Astrocyte (in vitro differentiated cells and primary cell): Measurements from ENCODE around the gene MRPL20. TPM values are rescaled to one million over a fixed set of nuclear protein-coding genes. Genes with fewer than 3 reads are reported as not detected.

Experiments used
- DNase-seq: peaks from one replicate; pipeline ENCODE4 v3.0.0-alpha.2; 2010; ENCODE audit warnings: low read depth
- FAIRE-seq: peaks from 2 replicates; lab custom pipeline; 2011; peaks lifted over from hg19 to GRCh38; lab: Jason Lieb, UNC
- H2AFZ ChIP-seq: 2 replicates; pipeline ENCODE4 v1.6.0; 2012; ENCODE audit warnings: low read depth, low read length, inconsistent platforms
- H3K27ac ChIP-seq: 2 replicates; pipeline ENCODE4 v1.5.1; 2011; ENCODE audit warnings: low read depth, low read length, inconsistent platforms
- H3K27me3 ChIP-seq: 2 replicates; pipeline ENCODE4 v1.6.0; 2011; ENCODE audit warnings: low read length, inconsistent platforms; ENCODE audit not compliant: insufficient read depth
- H3K36me3 ChIP-seq: 2 replicates; pipeline ENCODE4 v1.5.1; 2011; ENCODE audit warnings: low read length, inconsistent platforms; ENCODE audit not compliant: insufficient read depth
- H3K4me1 ChIP-seq: 2 replicates; pipeline ENCODE4 v1.5.1; 2011; ENCODE audit warnings: low read length, inconsistent platforms; ENCODE audit not compliant: insufficient read depth
- H3K4me2 ChIP-seq: 2 replicates; pipeline ENCODE4 v1.6.0; 2012; ENCODE audit warnings: low read length, inconsistent platforms
- H3K4me3 ChIP-seq: 2 replicates; pipeline ENCODE4 v1.5.1; 2011; ENCODE audit warnings: low read depth, mild to moderate bottlenecking, low read length, inconsistent platforms; ENCODE audit not compliant: insufficient read depth
- H3K79me2 ChIP-seq: 2 replicates; pipeline ENCODE4 v1.6.0; 2012; ENCODE audit warnings: mild to moderate bottlenecking, low read length, inconsistent platforms; ENCODE audit not compliant: insufficient read depth
- H3K9ac ChIP-seq: 2 replicates; pipeline ENCODE4 v1.6.0; 2012; ENCODE audit warnings: mild to moderate bottlenecking, low read length, inconsistent platforms
- H3K9me3 ChIP-seq: 2 replicates; pipeline ENCODE4 v1.5.1; 2012; ENCODE audit warnings: low read depth, mild to moderate bottlenecking, low read length, inconsistent platforms; ENCODE audit not compliant: insufficient read depth
- H4K20me1 ChIP-seq: 2 replicates; pipeline ENCODE4 v1.6.0; 2012; ENCODE audit warnings: low read length, inconsistent platforms; ENCODE audit not compliant: insufficient read depth
- H3K27ac Mint-ChIP-seq: one replicate; pipeline ENCODE4 v1.8.0; 2021; ENCODE audit warnings: mild to moderate bottlenecking, mixed read lengths; ENCODE audit not compliant: unreplicated experiment
- H3K27me3 Mint-ChIP-seq: one replicate; pipeline ENCODE4 v1.8.0; 2021; ENCODE audit warnings: low read depth, mixed read lengths; ENCODE audit not compliant: unreplicated experiment
- H3K36me3 Mint-ChIP-seq: one replicate; pipeline ENCODE4 v1.8.0; 2021; ENCODE audit warnings: low read depth, mixed read lengths; ENCODE audit not compliant: unreplicated experiment
- H3K4me1 Mint-ChIP-seq: one replicate; pipeline ENCODE4 v1.8.0; 2021; ENCODE audit warnings: low read depth, mixed read lengths; ENCODE audit not compliant: unreplicated experiment
- H3K4me3 Mint-ChIP-seq: one replicate; pipeline ENCODE4 v1.8.0; 2021; ENCODE audit warnings: mild to moderate bottlenecking, moderate library complexity, mixed read lengths; ENCODE audit not compliant: unreplicated experiment
- H3K9me3 Mint-ChIP-seq: one replicate; pipeline ENCODE4 v1.8.0; 2021; ENCODE audit warnings: mild to moderate bottlenecking, mixed read lengths; ENCODE audit not compliant: unreplicated experiment
- EZH2 ChIP-seq: IDR thresholded peaks from 2 replicates; pipeline ENCODE4 v1.6.1; 2012; ENCODE audit warnings: mild to moderate bottlenecking, low read length, inconsistent platforms; ENCODE audit not compliant: insufficient read depth
- total RNA-seq: library from RNA; stranded (reverse); gene quantifications from 2 replicates; pipeline ENCODE4 v1.2.1, GENCODE V29; 2021
- TF ChIP-seq, protein P1 (sequence below): IDR thresholded peaks from 2 replicates; pipeline ENCODE4 v1.5.1; 2011; ENCODE audit warnings: low read depth, mild to moderate bottlenecking, inconsistent platforms, low read length, moderate library complexity; ENCODE audit not compliant: insufficient read depth

MRPL20 gene
- total RNA-seq, 1 donor from 2014 or later = 88.5 TPM

- Histone ChIP-seq H3K4me1 (peaks cover 28% of the 10 kb centered on the region), H3K27me3 (no peaks in the 10 kb centered on the region), H3K9me3 (no peaks in the 10 kb centered on the region), H3K9ac (no peak overlapping the region), H3K36me3 (no peaks in the 10 kb centered on the region), H3K27ac (no peak overlapping the region), H3K79me2 (no peaks in the 10 kb centered on the region), H4K20me1 (peaks cover 6% of the 10 kb centered on the region), H3K4me3 (no peak overlapping the region), H2AFZ (no peak overlapping the region), H3K4me2 (no peak overlapping the region)
- H3K4me1 Mint-ChIP-seq = peaks cover 10% of the 10 kb centered on the region
- no peak overlapping the region for H3K27ac Mint-ChIP-seq
- no peaks in the 10 kb centered on the region for H3K27me3 Mint-ChIP-seq
- TF ChIP-seq, protein P1, sequence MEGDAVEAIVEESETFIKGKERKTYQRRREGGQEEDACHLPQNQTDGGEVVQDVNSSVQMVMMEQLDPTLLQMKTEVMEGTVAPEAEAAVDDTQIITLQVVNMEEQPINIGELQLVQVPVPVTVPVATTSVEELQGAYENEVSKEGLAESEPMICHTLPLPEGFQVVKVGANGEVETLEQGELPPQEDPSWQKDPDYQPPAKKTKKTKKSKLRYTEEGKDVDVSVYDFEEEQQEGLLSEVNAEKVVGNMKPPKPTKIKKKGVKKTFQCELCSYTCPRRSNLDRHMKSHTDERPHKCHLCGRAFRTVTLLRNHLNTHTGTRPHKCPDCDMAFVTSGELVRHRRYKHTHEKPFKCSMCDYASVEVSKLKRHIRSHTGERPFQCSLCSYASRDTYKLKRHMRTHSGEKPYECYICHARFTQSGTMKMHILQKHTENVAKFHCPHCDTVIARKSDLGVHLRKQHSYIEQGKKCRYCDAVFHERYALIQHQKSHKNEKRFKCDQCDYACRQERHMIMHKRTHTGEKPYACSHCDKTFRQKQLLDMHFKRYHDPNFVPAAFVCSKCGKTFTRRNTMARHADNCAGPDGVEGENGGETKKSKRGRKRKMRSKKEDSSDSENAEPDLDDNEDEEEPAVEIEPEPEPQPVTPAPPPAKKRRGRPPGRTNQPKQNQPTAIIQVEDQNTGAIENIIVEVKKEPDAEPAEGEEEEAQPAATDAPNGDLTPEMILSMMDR = no peak
- no peak for TF ChIP-seq EZH2
- DNase-seq = no peak
- H3K9me3 Mint-ChIP-seq = no peaks in the 10 kb centered on the region
- FAIRE-seq = no peak
- H3K36me3 Mint-ChIP-seq = no peaks in the 10 kb centered on the region
- no peak overlapping the region for H3K4me3 Mint-ChIP-seq
Observed at GRCh38 chr1:1437033-1437903, 30.2 kb upstream of the MRPL20 start.

- Histone ChIP-seq H3K79me2 (no peaks in the 10 kb centered on the region), H2AFZ (no peak overlapping the region), H3K4me3 (no peak overlapping the region), H3K36me3 (no peaks in the 10 kb centered on the region), H3K9me3 (no peaks in the 10 kb centered on the region), H3K4me1 (peaks cover 28% of the 10 kb centered on the region), H3K4me2 (peak overlapping the region; percentile 85), H3K9ac (no peak overlapping the region), H4K20me1 (peaks cover 6% of the 10 kb centered on the region), H3K27ac (no peak overlapping the region), H3K27me3 (no peaks in the 10 kb centered on the region)
- Mint-ChIP-seq H3K9me3 (no peaks in the 10 kb centered on the region), H3K27me3 (no peaks in the 10 kb centered on the region), H3K27ac (no peak overlapping the region), H3K36me3 (no peaks in the 10 kb centered on the region), H3K4me3 (peak overlapping the region; percentile 84), H3K4me1 (peaks cover 12% of the 10 kb centered on the region)
- DNase-seq (no peak), FAIRE-seq (no peak)
- TF ChIP-seq, protein P1 = no peak
- no peak for TF ChIP-seq EZH2
Observed at GRCh38 chr1:1436630-1437032, 29.5 kb upstream of the MRPL20 start.
